ENCODE measurements around the gene ZNF215.

DNA sequence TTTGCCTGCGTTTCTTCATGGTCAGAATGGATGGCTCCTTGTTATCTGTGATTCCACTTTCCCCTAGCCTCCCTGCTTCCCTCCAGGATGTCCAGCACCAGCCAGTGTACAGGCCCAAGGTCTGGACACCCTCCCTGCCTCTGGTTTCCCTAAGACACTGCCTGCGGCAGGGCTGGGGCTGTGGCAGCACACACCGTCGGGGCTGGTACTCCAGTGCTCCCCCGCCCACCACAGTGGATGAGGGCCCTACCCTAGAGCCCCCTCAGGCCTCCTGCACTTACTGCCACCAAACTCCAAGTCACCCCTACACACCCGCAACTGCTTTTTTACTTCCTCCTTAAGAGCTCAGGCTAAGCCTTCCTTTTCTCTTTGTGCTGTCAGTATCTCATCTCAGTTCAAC is 65.0 kb downstream of the ZNF215 start:
- TF ChIP-seq, protein P1, sequence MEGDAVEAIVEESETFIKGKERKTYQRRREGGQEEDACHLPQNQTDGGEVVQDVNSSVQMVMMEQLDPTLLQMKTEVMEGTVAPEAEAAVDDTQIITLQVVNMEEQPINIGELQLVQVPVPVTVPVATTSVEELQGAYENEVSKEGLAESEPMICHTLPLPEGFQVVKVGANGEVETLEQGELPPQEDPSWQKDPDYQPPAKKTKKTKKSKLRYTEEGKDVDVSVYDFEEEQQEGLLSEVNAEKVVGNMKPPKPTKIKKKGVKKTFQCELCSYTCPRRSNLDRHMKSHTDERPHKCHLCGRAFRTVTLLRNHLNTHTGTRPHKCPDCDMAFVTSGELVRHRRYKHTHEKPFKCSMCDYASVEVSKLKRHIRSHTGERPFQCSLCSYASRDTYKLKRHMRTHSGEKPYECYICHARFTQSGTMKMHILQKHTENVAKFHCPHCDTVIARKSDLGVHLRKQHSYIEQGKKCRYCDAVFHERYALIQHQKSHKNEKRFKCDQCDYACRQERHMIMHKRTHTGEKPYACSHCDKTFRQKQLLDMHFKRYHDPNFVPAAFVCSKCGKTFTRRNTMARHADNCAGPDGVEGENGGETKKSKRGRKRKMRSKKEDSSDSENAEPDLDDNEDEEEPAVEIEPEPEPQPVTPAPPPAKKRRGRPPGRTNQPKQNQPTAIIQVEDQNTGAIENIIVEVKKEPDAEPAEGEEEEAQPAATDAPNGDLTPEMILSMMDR (IDR thresholded peaks at IDR 0.05), result no peak
- TF ChIP-seq POLR2A (IDR thresholded peaks at IDR 0.05; ENCODE audit: low read length) (no peak), ZC3H11A (IDR thresholded peaks at IDR 0.05) (no peak), NR3C1 (IDR thresholded peaks at IDR 0.05) (no peak)

All from A549 (cell line).